DND-41 (cell line): ENCODE data around the gene CEP120.

Experiments
- EZH2 ChIP-seq: IDR thresholded peaks from 3 replicates; pipeline ENCODE4 v1.6.1; 2012; ENCODE audit warnings: borderline replicate concordance, low read depth, mild to moderate bottlenecking, moderate library complexity, low read length, inconsistent platforms; ENCODE audit not compliant: severe bottlenecking
- TF ChIP-seq, protein P1 (sequence below): IDR thresholded peaks from 2 replicates; pipeline ENCODE4 v1.5.1; 2012; ENCODE audit warnings: borderline replicate concordance, low read length, moderate library complexity, mild to moderate bottlenecking; ENCODE audit not compliant: poor library complexity, severe bottlenecking; ENCODE audit errors: extremely low read depth

DNA sequence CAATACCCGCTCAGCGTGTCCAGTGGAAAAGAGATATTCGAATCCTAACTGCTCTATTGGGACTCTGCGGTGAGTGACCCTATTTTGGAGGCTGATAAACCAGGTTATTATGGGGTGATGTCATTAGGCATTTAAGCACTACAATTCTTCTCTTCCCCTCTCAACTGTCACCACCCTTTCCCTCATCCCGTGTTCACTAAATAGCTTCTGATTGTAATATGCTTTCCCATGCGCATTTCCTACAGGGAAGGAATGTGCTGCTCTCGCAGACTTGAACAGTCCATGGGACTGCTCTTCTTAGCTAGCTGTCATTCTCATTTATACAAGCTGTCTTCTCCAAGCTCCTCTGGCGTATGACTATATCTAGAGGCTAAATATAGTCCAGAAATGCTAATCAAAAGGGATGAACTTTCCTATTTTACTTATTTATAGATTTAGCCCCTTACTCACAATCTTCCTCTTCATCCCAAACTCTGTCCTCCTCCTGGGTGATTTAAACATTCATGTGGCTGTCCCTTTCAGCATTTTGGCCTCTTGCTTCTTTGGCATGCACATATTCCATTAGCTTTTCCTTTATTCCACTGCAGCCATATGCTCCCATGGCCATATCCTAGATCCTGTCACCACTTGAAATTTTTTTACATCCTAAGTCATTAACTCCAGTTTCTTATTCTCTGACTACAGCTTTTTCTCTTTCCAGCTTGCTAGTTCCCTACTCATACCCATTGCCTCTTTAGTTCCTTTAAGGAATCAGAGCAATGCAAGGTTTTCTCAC, 49.1 kb upstream of the CEP120 start:
- TF ChIP-seq, protein P1, sequence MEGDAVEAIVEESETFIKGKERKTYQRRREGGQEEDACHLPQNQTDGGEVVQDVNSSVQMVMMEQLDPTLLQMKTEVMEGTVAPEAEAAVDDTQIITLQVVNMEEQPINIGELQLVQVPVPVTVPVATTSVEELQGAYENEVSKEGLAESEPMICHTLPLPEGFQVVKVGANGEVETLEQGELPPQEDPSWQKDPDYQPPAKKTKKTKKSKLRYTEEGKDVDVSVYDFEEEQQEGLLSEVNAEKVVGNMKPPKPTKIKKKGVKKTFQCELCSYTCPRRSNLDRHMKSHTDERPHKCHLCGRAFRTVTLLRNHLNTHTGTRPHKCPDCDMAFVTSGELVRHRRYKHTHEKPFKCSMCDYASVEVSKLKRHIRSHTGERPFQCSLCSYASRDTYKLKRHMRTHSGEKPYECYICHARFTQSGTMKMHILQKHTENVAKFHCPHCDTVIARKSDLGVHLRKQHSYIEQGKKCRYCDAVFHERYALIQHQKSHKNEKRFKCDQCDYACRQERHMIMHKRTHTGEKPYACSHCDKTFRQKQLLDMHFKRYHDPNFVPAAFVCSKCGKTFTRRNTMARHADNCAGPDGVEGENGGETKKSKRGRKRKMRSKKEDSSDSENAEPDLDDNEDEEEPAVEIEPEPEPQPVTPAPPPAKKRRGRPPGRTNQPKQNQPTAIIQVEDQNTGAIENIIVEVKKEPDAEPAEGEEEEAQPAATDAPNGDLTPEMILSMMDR: no peak
- TF ChIP-seq EZH2: no peak
